ENCODE data around the gene IMMP2L.

Gene IMMP2L

DNA sequence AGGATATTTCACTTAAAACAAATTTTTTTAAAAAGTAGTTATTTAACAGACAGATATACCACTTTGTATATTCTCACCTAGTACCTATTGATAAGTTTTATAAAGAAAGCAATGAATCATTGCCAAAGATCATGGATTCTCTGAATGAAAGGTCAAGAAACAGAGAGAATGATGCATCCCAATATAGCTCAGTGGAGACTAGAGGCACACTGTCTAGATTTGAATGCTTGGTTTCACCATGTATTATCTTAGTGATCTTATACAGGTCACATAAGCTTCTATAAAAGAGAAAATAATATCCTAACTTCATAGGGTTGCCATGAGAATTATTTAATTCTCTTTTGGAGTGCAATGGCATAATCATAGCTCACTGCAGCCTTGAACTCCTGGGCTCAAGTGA lies 558.4 kb downstream of the IMMP2L start:
- no peak for DNase-seq (ENCODE audit: low read depth, low spot score)

DNA sequence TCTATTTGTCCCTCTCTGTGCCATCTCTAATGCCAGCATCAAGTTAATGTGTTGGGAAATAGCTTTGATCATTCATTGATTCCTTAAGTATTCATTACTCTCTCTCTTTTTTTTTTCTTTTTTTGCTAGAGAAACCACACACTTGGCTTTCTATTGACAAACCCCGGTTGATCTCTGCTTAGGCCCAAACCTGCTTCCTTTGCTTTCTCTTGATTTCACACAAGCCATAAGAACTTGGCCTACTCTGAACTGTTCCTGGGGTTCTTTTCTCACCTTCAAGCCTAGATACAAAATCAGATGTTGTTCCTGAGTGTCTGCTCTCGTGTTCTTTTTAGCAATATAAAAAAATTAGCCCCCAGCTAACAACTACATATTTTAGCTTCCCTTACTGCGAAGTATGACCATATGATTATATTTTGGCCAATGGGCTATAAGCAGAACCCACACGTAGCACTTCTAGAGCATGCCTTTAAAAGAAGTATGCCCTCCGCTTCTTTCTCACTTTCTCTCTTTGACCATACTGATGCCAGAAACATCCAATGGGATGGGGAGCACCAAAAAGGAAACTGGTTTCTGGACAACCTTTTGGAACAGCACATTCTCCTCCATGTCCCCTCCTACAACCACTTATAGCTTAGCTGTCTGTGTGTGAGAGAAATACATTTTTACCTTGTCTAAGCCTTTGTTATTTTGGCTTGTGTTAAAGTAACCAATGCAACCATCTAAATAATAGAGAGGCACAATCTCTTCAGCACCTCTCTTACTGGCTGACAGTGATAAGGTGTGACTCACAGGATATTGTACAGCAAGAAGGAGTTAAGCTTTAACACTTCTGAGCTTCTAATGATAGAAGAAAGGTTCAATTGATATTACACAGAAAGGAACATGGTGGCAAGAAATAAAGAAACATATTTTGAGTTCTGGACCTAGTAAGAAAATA lies 568.0 kb downstream of the IMMP2L start:
- DNase-seq (ENCODE audit: low read depth, low spot score): no peak

DNA sequence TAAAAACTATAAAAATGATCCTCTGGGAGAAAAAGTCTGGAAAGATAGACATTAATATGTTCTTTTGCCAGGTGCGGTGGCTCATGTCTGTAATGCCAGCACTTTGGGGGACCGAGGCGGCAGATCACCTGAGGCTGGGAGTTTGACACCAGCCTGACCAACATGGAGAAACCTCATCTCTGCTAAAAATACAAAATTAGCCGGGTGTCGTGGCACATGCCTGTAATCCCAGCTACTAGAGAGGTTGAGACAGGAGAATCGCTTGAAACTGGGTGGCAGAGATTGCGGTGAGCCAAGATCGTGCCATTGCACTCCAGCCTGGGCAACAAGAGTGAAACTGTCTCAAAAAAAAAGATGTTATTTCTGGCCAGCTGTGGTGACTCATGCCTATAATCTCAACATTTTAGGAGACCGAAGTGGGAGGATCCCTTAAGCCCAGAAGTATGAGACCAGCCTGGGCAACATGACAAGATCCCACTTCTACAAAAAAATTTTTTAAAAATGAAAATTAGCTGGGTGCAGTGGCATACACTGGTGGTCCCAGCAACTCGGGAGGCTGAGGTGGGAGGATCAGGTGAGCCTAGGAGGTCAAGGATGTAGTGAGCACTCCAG lies 573.3 kb downstream of the IMMP2L start:
- DNase-seq (ENCODE audit: low read depth, low spot score): no peak

DNA sequence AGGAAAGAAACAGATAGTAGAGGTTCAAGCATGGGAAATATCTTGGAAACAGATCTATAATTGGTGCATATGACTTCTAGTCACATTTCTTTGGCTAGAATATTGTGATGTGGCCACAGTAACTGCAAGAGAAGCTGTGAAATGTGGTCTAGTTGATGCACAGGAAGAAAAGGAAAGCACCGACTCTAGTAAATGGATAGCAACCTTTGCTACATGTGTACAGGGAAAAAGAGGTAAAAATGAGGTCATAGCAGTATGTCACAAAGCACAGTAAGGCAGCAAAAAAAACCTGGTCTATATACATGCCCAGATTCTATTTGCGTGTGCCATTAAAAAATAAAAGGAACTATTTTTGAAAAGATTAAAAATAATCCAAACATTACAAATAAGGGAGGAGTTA lies 573.9 kb downstream of the IMMP2L start:
- no peak for DNase-seq (ENCODE audit: low read depth, low spot score)

DNA sequence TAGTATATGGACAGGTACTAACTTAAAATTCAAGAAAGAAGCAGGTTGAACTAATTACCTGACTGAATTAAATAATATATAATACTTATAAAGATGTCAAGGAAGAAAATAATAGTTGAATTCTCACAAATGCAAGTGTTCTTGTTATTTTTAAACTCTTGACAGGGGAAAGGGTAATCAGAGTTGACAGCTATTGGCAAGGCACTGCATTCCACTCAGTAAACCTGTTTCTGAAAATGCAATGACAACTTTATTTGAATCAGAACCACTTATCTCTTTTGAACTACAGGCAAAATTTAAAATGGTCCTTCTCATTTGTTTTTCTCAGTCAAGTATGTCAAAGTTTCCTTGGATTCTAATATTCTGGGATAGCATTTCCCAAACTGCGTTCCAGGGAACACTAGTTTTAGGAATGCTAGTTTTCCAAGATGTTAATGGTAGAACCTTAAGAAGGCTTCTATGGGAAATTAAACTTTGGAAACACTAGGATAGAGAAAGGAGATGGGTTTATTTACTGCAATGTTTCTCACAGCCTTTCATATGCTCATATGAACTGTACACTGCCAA lies 575.1 kb downstream of the IMMP2L start:
- no peak for DNase-seq (ENCODE audit: low read depth, low spot score)

DNA sequence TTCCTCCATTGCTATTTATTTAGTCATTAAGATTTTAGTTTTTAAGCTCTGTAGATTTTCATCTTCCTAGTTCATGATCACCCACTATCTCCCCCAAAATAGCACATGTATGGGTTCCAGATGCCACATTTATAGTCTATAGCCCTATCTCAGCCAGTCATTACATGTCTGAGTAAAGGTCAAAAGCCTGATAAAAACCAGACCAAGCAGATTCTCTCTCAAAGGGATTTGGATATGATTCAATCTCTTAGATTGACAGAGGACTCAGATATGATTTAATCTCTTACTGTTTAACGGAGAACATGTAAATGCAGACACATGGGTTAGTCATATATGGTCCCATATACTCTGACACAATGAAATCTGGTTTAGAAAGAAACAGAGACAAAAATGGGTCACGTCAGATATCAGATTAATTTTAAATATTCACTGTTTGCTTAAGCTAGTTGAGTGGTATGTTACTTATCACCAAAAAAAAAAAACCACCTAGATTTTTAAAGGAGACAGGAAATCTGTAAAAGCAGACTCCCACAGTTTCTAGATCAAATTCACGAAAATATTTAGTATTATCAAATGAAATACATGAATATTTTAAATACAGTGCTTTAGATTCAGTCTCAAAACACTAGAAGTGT lies 578.4 kb downstream of the IMMP2L start:
- no peak for DNase-seq (ENCODE audit: low read depth, low spot score)

DNA sequence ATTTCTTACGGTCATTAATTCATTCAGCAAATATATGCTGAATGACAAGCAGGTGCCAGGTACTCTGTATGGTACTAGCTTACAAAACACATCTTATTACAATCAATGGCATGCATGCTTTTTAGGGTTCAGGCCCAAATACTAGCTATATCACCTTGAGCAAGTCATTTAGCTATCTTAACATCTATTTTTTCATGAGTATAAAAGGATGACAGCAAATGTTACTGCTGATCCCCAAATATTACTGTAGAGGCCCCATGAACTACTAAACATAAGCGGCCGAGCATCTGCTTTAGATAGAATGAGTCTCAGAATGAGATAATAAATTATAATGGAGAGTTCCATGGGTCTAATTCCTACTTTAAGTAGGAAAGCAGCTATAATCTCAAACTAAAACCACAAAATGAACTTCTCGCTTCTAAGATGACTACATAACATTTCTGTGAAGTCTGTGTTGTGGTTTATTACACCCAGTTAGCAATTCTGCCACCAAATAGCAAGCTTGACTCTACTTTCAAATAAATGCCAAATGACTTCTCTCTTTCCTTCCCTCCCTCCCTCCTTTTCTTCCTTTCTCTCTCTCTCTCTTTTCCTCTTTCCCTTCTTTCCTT lies 585.1 kb downstream of the IMMP2L start:
- no peak for DNase-seq (ENCODE audit: low read depth, low spot score)

DNA sequence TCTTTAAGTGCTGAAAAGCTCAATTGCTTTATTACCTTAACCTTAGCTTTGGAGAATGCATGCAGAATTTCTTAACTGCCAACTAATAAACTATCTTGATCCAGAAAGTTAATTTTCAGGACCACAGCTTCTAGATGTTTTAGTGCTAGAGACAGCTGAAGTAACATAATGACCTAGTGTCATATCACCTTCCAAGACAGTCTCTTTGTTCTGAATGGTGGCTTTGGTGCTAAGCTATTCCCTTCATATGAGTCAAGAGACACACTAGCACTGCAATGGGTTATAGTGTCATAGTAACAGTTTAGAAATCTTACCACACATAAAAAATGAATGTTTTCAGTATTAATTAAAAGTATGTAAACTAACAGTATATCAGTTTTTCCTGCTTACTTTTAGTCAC lies 586.8 kb downstream of the IMMP2L start:
- no peak for DNase-seq (ENCODE audit: low read depth, low spot score)

DNA sequence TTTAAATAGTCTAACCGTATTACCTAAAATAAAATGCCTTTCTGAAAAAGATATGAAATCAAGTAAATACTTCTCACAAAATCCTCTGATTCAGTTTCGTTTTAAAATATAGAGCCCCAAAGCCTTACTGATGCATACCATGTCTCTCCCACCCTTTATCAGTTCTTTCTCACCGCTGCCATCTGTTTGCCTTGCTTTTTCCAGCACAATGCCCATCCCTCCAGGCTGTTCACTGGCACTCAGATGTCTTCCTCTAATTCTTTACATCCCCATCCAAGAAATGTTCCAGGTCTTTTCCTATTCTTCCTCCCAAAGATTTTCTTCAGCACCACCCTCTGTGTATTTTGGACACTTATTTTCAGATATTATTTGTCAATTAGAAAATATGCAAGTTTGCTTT lies 587.9 kb downstream of the IMMP2L start:
- no peak for DNase-seq (ENCODE audit: low read depth, low spot score)

DNA sequence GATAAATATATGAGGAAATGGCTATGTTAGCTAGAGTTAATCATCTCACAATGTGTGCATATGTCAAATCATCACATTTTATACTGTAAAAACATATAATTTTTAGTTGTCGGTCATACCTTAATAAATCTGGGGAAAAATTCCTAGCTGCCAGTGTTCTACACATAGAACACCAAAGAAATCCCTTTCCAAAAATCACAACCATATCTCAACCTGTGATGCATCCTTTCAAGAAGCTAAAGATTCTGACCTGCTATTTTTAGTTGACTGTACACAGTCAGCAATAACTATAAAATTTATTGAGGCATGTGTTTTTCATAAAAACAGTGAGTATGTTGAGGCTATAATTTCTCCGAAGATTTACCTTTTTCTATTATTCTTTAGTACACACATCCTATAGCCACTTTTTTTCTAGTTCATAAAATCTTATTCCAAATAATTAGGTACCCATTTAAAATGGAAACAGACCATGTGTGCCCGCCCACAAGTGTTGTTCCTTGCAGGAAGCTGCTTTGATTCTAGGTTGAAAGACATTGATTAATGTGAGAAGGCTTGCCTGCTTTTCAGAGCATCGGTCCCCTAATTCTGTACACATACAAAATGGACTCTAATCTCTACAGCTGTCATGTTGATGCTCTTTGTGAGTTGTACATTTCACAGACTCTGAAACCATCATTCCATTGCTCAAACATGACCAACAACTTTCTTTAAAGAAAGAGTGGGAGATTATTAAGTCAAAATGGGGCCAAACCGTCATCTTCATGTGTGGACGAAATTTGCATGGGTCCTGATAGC lies 588.9 kb downstream of the IMMP2L start:
- DNase-seq (ENCODE audit: low read depth, low spot score): no peak

DNA sequence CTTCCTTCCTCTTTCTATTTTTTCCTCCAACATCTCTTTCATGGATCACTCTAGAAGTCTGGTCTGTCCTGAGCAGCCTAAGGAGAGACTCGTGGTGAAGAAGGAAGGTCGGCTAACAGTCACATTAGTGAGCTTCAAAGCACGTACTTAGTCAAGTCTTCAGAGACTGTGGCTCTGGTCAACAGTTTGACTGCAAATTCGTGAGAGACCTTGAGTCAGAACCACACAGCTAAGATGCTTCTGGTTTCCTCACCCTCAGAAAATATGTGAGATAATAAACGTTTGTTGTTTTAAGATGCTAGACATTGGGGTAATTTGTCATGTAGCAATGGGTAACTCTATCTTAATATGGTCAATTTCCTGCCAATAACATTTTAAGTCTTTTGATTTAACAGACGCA lies 597.5 kb downstream of the IMMP2L start:
- DNase-seq (ENCODE audit: low read depth, low spot score): no peak

DNA sequence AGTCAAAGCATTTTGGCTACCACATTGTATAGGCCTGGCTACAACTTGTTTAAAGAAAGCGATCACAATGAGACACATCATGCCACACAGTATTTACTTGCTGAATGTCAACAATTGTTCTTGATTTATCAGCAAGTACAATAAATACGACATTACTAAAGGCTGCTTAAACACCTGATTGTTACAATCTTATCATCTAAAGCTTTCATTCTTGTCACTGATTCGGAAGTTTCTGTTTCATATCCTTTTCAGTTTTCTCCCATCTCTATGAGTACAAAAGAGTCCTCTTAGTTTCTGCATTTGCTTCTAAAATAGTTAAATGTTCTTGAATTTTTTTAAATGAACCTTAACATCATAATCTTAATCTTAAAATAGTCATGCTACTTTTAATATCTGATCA lies 599.5 kb downstream of the IMMP2L start:
- no peak for DNase-seq (ENCODE audit: low read depth, low spot score)

DNA sequence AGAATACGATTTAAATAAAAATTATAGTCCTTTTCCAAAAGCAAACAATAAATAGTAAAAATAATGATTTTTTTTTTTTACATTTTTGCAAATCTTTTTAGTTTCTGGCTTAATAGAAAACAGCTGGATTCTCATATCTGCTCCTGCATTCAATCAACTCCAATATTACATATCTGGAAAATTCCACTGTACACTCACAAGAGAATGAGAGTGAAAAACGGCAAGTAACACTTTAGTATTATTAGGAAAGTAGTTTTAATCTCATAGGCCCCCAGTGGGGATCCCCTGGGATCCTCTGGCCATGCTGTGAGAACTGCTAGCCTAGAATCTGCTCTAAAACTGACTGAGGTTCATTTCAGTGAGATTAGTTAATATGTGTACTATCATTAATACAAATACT lies 599.9 kb downstream of the IMMP2L start:
- DNase-seq (ENCODE audit: low read depth, low spot score): no peak

DNA sequence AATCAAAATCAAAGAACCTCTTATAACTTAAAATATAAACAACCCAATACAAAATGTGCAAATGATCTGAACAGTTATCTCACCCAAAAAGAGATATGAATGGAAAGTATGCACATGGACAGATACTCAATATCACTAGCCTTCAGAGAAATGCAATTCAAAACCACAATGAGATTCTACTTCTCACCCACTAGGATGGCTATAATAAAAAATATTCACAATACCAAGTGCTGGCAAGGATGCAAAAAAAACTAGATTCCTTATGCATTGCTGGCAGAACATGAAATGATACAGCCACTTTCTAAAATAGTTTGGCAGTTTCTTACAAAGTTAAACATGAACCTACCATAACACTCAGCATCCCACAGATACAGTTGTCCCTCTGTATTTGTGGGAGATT lies 601.5 kb downstream of the IMMP2L start:
- DNase-seq (ENCODE audit: low read depth, low spot score): no peak

DNA sequence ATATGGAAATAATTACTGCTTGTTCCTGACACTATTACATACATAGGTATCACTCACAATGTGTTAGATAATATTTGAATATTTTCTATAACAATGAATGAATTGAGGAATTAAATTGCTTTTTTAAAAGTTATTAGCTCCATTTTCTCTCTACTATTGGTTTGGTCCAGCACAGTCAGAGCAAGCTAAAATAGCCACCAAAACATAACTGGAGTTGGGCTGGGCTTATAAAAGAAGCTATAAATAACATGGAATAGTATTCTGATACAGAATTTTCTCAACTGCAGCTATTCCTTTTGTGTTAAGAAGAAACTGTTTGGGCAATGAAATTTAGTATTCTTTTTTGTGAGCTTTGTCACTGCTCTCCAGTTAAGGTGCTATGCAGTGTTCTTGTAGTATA lies 614.0 kb downstream of the IMMP2L start:
- no peak for DNase-seq (ENCODE audit: low read depth, low spot score)

DNA sequence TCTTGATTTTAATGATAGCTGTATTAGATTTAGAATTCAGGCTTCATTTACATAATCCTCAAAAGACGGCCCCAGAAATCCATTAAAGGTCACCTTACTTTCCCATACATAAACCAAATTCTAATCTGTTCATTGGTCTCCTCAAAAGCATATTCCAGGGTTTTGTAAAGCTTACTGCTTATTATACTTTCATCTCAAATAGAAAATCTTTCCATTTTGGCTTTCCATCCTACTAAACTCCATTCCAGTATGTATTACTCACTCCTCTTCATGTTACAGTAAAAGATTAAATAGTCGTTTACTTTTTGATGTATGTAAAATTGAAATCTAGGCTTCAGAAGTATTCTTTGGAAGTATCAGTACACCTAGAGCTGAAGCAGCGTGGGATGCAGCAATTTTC lies 614.9 kb downstream of the IMMP2L start:
- DNase-seq (ENCODE audit: low read depth, low spot score): no peak

DNA sequence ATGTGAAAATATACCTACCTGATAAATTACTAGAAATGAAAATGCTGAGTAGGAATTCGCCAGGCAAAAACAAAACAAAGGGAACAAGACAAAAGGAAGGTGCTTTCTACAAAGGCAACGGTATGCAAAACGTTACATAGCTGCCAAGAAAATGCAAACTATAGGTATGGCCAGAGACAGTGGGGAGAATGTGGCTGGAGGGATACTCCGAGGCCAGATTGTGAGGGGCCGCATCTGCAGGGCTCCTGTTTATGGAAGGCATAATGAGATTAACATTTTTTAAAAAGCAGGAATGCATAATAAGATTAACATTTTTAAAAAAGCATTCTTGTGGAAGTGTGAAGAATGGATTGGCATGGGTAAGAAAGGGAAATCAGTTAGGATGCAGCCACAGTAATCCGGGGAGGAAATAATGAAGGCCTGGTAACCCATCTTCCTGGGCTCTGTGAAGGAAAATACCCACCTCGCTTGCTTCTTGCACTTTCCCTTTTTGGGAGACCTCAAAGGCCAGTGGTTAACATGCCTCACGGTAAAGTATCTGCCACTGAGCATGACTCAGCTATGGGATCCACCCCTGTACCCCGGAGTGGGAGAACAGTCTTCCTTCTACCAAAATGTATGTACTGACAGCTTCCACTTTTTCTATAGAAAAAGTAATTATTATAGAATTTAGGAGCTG lies 617.2 kb downstream of the IMMP2L start:
- no peak for DNase-seq (ENCODE audit: low read depth, low spot score)

DNA sequence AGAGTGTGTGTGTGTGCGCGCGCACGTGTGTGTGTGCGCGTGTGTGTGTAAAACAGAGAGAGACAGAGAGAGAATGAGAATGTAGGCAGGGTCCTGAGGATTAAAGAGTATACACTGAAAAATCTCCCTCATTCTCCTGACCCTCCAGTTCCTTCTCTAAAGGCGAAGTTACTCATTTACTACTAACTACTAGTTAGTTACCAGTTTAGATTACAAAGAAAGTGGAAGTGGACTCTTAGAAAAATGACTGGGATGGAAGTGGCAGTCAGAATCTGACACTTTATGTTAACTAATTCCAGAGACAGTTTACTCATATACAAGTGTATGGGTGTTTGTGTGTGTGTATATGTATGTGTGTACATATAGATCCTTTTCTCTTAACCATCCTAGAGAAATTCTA lies 617.8 kb downstream of the IMMP2L start:
- no peak for DNase-seq (ENCODE audit: low read depth, low spot score)

DNA sequence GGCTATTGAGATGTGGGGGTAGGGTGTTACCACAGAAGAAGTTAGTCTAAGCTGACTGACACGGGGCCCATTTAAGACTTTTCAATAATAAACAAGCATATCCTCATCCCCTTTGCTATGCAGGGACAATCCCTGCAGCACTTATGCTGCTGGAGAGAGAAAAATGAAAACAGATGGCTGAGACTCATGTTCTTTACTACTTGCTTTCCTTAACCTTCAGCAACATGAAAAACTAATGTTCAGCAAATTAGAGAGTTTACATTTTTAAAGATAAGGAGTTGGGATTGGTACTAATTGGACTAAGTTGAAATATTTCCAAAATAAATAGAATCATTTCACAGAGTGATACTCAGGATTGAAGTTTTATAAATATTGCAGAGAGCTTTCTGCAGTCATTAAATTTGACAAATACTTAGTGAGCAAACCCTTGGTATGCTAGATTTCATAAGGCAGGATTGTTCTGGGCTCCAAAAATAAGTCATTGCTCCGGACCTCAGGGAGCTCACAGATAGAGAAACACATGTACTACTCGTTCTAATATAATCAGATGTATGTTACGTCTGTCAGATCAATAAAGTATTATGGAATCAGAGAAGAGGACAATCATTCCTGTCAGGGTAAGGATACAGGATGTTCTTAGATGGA lies 618.5 kb downstream of the IMMP2L start:
- no peak for DNase-seq (ENCODE audit: low read depth, low spot score)

DNA sequence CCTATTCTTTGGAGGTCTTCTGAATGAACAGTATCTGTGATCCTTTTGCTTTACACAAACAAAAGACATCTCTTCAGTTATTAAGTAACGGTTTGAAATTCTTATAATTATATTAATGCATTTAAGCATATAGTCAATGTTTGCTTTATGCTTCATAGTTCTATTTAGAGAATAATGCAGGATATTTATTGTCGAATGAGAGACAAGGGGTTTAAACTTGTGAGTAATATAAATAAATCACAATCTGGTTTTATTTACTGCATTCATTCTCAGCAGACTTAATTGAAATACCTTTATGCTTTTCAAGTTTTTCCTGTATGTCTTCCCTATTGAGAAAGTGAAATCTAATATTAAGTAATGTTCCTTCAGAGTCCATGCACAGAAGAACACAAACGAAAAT lies 620.9 kb downstream of the IMMP2L start:
- no peak for DNase-seq (ENCODE audit: low read depth, low spot score)

All from smooth muscle cell of the brain vasculature (primary cell).